ENCODE data around the gene SLC26A9. TPM values are rescaled to one million over a fixed set of nuclear protein-coding genes. Genes with fewer than 3 reads are reported as not detected.

SLC26A9 gene
- total and polyA plus RNA-seq, 2 experiments from 2014 or later, result not detected

- TF ChIP-seq STAT1 (IDR thresholded peaks at IDR 0.05; ENCODE audit: unreplicated experiment) (no peak), JUNB (IDR thresholded peaks at IDR 0.05; ENCODE audit: unreplicated experiment) (no peak), ZNF462 (CRISPR knock-in tag; IDR thresholded peaks at IDR 0.05) (no peak), EZH2 (IDR thresholded peaks at IDR 0.05; ENCODE audit: low read depth, unreplicated experiment) (no peak), ETS1 (IDR thresholded peaks at IDR 0.05) (no peak), CREB1 (CRISPR knock-in tag; IDR thresholded peaks at IDR 0.05; ENCODE audit: low read depth) (no peak), NANOG (IDR thresholded peaks at IDR 0.05; ENCODE audit: borderline replicate concordance) (no peak), CTCF (conservative IDR thresholded peaks at IDR 0.05; ENCODE audit: low read depth in 2 of 2) (no peak), ZNF331 (CRISPR knock-in tag; IDR thresholded peaks at IDR 0.05; ENCODE audit: low read depth) (no peak), REST (IDR thresholded peaks at IDR 0.05; ENCODE audit: unreplicated experiment) (no peak), POLR2AphosphoS5 (IDR thresholded peaks at IDR 0.05; ENCODE audit: low read depth) (no peak)
- ATAC-seq, result no peak
- no peak overlapping the region for H3K27ac Mint-ChIP-seq
Measured at GRCh38 chr1:205972081-205972480, 28.8 kb upstream of the SLC26A9 start.

More at GRCh38 chr1:205972081-205972480, 28.8 kb upstream of the SLC26A9 start:
- H3K27me3 ChIP-seq (ENCODE audit: insufficient read depth), result no peaks in the 10 kb centered on the region
- H3K36me3 ChIP-seq (ENCODE audit: insufficient read depth), result no peaks in the 10 kb centered on the region
- peaks cover 10% of the 10 kb centered on the region; the same call in 1 of the 2 replicates for H3F3A ChIP-seq (replicated peaks; ENCODE audit: low read depth)
- H3K4me3 Mint-ChIP-seq, result no peak overlapping the region
- H3K4me2 ChIP-seq, result no peak overlapping the region
- no peaks in the 10 kb centered on the region for H3K9me2 ChIP-seq (ENCODE audit: insufficient read depth)
- H3K79me2 ChIP-seq (replicated peaks; ENCODE audit: insufficient read depth), result no peaks in the 10 kb centered on the region
- H3K36me3 Mint-ChIP-seq (ENCODE audit: low read depth), result no peaks in the 10 kb centered on the region; the same call in 2 of the 3 replicates
- peaks cover 7% of the 10 kb centered on the region; the same call in 2 of the 3 replicates for H3K9me3 Mint-ChIP-seq
- H3K4me1 ChIP-seq (ENCODE audit: insufficient read depth), result no peaks in the 10 kb centered on the region
- peaks cover 2% of the 10 kb centered on the region; the same call in 2 of the 3 replicates for H3K4me1 Mint-ChIP-seq
- H4K20me1 ChIP-seq (replicated peaks; ENCODE audit: insufficient read depth), result no peaks in the 10 kb centered on the region
- H2AFZ ChIP-seq, result no peak overlapping the region
- no peak overlapping the region for H3K27ac ChIP-seq (ENCODE audit: low read depth)
- H3K27me3 Mint-ChIP-seq (ENCODE audit: insufficient read depth, low read depth, poor library complexity), result peaks cover 7% of the 10 kb centered on the region
- DNase-seq (ENCODE audit: low spot score), result no peak
- H3K4me3 ChIP-seq, result no peak overlapping the region

Data from GM23338 (cell line).